Keratinocyte (primary cell): ENCODE data around the gene GAA.

Source experiments
- EZH2 ChIP-seq: IDR thresholded peaks from one replicate; pipeline ENCODE4 v1.6.1; 2012; ENCODE audit warnings: inconsistent platforms, mild to moderate bottlenecking, low read length, moderate library complexity
- TF ChIP-seq, protein P1 (sequence below), 3 experiments: IDR thresholded peaks in 1 of 3; conservative IDR thresholded peaks in 1 of 3; optimal IDR thresholded peaks in 1 of 3; 2 replicates in 2 of 3; 3 replicates in 1 of 3; pipeline versions ENCODE3 to v1.5.1; 2011; ENCODE audit warnings: low read length in 3 of 3, mild to moderate bottlenecking in 3 of 3, moderate library complexity in 2 of 3, control low read depth in 1 of 3, inconsistent platforms in 1 of 3; ENCODE audit not compliant: insufficient read depth in 2 of 3; ENCODE audit errors: extremely low read depth in 1 of 3

GRCh38 chr17:80169107-80169506 is 67.7 kb downstream of the GAA start:
- TF ChIP-seq, protein P1, sequence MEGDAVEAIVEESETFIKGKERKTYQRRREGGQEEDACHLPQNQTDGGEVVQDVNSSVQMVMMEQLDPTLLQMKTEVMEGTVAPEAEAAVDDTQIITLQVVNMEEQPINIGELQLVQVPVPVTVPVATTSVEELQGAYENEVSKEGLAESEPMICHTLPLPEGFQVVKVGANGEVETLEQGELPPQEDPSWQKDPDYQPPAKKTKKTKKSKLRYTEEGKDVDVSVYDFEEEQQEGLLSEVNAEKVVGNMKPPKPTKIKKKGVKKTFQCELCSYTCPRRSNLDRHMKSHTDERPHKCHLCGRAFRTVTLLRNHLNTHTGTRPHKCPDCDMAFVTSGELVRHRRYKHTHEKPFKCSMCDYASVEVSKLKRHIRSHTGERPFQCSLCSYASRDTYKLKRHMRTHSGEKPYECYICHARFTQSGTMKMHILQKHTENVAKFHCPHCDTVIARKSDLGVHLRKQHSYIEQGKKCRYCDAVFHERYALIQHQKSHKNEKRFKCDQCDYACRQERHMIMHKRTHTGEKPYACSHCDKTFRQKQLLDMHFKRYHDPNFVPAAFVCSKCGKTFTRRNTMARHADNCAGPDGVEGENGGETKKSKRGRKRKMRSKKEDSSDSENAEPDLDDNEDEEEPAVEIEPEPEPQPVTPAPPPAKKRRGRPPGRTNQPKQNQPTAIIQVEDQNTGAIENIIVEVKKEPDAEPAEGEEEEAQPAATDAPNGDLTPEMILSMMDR (optimal IDR thresholded peaks at IDR 0.05 in 1 of 3, IDR thresholded peaks at IDR 0.05 in 1 of 3, conservative IDR thresholded peaks at IDR 0.05 in 1 of 3; ENCODE audit: extremely low read depth in 1 of 3, insufficient read depth in 2 of 3, low read length in 3 of 3) = no peak
- TF ChIP-seq EZH2 = no peak
